Measurements from ENCODE around the gene CNN2.

CNN2 gene

DNA sequence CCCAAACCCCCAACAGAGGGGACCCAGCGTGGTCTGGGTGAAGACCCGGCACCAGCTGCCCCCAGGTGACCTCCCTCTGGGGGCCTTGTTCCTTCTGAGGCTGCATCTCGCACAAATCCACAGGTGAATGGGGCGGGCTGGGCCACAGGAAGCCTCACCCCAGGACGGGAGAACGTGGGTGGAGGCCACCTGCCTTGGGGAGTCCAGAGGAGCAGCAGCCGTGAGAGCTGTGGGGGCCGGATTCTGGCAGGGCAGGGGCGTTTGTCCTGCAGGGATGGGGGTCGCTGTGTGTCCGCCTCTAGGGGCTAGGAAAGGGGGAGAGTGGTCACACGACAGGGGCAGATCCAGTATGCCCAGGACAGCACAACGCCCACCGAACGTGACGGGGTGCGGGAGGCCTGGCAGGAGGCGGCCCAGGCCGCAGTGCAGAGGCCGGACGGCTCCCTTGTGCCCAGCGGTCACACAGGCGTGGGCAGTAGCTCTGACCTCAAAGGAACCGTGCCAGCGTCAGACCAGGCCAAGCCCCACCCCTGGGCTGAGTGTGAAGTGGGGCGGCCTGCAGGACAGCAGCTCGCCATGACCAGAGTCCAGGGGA lies 62.1 kb downstream of the CNN2 start:
- no peak for DNase-seq (ENCODE audit: low read depth)
- no peak overlapping the region for H3K4me3 ChIP-seq (ENCODE audit: low read depth, low read length)
- TF ChIP-seq, protein P1, sequence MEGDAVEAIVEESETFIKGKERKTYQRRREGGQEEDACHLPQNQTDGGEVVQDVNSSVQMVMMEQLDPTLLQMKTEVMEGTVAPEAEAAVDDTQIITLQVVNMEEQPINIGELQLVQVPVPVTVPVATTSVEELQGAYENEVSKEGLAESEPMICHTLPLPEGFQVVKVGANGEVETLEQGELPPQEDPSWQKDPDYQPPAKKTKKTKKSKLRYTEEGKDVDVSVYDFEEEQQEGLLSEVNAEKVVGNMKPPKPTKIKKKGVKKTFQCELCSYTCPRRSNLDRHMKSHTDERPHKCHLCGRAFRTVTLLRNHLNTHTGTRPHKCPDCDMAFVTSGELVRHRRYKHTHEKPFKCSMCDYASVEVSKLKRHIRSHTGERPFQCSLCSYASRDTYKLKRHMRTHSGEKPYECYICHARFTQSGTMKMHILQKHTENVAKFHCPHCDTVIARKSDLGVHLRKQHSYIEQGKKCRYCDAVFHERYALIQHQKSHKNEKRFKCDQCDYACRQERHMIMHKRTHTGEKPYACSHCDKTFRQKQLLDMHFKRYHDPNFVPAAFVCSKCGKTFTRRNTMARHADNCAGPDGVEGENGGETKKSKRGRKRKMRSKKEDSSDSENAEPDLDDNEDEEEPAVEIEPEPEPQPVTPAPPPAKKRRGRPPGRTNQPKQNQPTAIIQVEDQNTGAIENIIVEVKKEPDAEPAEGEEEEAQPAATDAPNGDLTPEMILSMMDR (IDR thresholded peaks at IDR 0.05; ENCODE audit: control insufficient read depth, extremely low read depth, insufficient read depth), result no peak
